ENCODE results near the gene EGFL7. TPM values are rescaled to one million over a fixed set of nuclear protein-coding genes. Genes with fewer than 3 reads are reported as not detected.

The EGFL7 gene
- polyA plus RNA-seq, 1 of the 3 experiments (the other 2 are of a cell fraction) = 43.0 TPM

DNA sequence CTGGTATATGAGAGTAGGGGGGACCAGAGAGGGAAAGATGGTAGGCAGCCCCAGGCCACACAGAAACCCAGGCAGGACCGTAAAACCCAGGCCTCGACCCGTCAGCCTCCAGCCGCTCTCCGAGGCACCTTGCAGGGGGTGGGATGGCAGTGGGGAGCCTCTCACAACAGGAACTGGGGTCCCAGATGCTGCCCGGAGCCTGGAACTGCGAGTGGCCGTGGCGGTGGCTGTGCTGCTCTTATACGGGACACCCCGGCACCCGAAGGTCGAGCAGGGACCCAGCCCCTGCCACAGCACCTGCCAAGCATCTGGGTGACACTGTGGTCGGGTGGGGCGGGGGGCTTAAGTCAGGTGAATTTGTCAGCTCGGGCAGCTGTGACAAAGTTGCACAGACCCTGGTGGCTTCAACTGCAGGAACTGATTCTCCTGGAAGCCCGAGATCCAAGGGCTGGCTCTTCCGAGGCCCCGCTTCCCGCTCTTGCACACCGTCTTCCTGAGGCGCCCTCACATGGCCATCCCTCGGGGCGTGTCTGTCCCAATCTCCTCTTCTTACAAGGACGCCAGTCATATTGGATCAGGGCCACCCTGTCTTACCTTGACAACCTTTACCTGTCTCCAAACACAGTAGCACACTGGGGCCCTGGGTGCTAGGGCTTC is 47.6 kb upstream of the EGFL7 start (continued):
- TF ChIP-seq, protein P1, sequence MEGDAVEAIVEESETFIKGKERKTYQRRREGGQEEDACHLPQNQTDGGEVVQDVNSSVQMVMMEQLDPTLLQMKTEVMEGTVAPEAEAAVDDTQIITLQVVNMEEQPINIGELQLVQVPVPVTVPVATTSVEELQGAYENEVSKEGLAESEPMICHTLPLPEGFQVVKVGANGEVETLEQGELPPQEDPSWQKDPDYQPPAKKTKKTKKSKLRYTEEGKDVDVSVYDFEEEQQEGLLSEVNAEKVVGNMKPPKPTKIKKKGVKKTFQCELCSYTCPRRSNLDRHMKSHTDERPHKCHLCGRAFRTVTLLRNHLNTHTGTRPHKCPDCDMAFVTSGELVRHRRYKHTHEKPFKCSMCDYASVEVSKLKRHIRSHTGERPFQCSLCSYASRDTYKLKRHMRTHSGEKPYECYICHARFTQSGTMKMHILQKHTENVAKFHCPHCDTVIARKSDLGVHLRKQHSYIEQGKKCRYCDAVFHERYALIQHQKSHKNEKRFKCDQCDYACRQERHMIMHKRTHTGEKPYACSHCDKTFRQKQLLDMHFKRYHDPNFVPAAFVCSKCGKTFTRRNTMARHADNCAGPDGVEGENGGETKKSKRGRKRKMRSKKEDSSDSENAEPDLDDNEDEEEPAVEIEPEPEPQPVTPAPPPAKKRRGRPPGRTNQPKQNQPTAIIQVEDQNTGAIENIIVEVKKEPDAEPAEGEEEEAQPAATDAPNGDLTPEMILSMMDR (IDR thresholded peaks at IDR 0.05) = no peak
- TF ChIP-seq RXRA (IDR thresholded peaks at IDR 0.05; ENCODE audit: borderline replicate concordance, low read depth) (no peak), TEAD4 (IDR thresholded peaks at IDR 0.05; ENCODE audit: borderline replicate concordance, insufficient read depth) (no peak), EZH2phosphoT487 (IDR thresholded peaks at IDR 0.05; ENCODE audit: borderline replicate concordance, low read depth) (no peak), FOXM1 (IDR thresholded peaks at IDR 0.05; ENCODE audit: low read depth) (no peak), EP300 (IDR thresholded peaks at IDR 0.05; ENCODE audit: borderline replicate concordance in 1 of 2, low read depth in 1 of 2, low read length in 1 of 2) (no peak)

DNA sequence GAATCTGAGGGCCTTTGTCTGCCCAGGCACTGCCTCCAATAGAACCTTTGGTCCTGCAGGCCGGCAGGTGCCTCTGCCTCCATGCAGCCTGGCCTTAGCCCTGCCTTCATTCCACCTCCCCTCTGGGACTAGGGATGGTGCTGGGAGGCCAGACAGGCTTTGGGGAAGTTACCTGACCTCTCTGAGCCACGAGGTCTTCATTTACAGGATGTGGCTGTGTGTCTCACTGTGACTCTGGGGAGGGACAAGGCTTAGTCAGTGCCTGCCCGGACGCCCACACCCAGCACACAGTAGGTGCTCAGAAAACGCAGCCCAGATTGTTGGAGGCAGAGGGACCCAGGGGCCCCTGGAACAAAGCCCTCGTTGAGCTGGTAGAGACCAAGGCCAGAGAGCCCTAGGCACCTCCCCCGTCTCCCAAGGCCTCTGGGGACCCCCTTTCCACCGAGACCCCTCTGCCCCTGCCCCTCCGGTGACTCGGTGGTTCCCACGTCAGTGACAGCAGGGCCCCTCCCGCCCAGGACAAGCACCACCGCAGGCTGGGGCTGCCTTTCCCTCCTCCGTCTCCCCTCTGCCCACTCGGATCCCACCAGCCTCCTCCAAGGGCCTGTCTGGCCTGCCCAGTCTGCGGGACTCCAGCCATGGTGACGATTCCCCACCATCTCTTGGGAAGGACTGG is 46.9 kb upstream of the EGFL7 start:
- Histone ChIP-seq H3K4me1 (ENCODE audit: control insufficient read depth in 1 of 2, insufficient read depth in 2 of 2, low read depth in 1 of 2, low read length in 1 of 2) (peaks cover 3 to 9% of the 10 kb centered on the region in 2 experiments; a peak in 3 of 4 replicates), H3K9me3 (no peaks in the 10 kb centered on the region), H2AFZ (ENCODE audit: low read depth) (no peak overlapping the region), H3K27me3 (ENCODE audit: insufficient read depth) (no peaks in the 10 kb centered on the region), H3K27ac (ENCODE audit: low read depth in 2 of 2, low read length in 1 of 2) (no peak overlapping the region), H3K4me2 (no peak overlapping the region), H3K9ac (no peak overlapping the region), H3F3A (replicated peaks; ENCODE audit: insufficient read depth) (no peaks in the 10 kb centered on the region), H3K9me2 (no peaks in the 10 kb centered on the region), H3K4me3 (ENCODE audit: low read depth in 2 of 2, low read length in 1 of 2) (no peak overlapping the region), H3K36me3 (replicated peaks in 1 of 2; ENCODE audit: control insufficient read depth in 1 of 2, insufficient read depth in 2 of 2, low read length in 1 of 2) (no peaks in the 10 kb centered on the region), H4K20me1 (ENCODE audit: insufficient read depth) (no peaks in the 10 kb centered on the region), H3K79me2 (ENCODE audit: insufficient read depth) (no peaks in the 10 kb centered on the region)
- 91% methylated on average over 11 of the region's 17 CpGs for WGBS (ENCODE audit: low lambda C conversion rate)
- ChIA-PET CTCF (interaction anchor here (1.0 to 5.0 kb wide), 4 partner anchors 9 to 131 kb away, joined by 3 to 31 read pairs (median 14); no protein-coding TSS in a partner anchor), POLR2A (no interaction called here)
- TF ChIP-seq, protein P2, sequence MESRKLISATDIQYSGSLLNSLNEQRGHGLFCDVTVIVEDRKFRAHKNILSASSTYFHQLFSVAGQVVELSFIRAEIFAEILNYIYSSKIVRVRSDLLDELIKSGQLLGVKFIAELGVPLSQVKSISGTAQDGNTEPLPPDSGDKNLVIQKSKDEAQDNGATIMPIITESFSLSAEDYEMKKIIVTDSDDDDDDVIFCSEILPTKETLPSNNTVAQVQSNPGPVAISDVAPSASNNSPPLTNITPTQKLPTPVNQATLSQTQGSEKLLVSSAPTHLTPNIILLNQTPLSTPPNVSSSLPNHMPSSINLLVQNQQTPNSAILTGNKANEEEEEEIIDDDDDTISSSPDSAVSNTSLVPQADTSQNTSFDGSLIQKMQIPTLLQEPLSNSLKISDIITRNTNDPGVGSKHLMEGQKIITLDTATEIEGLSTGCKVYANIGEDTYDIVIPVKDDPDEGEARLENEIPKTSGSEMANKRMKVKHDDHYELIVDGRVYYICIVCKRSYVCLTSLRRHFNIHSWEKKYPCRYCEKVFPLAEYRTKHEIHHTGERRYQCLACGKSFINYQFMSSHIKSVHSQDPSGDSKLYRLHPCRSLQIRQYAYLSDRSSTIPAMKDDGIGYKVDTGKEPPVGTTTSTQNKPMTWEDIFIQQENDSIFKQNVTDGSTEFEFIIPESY (IDR thresholded peaks at IDR 0.05; ENCODE audit: borderline replicate concordance, low read depth) = no peak
- TF ChIP-seq POLR2AphosphoS5 (IDR thresholded peaks at IDR 0.05; ENCODE audit: low read depth, low read length) (no peak), NRF1 (IDR thresholded peaks at IDR 0.05; ENCODE audit: low read depth, low read length) (no peak), JUND (IDR thresholded peaks at IDR 0.05) (no peak), ELF1 (IDR thresholded peaks at IDR 0.05) (no peak), NFIC (IDR thresholded peaks at IDR 0.05; ENCODE audit: borderline replicate concordance) (no peak), RCOR1 (IDR thresholded peaks at IDR 0.05; ENCODE audit: low read length) (no peak), YY1 (IDR thresholded peaks at IDR 0.05; ENCODE audit: low read depth) (no peak), MXI1 (IDR thresholded peaks at IDR 0.05; ENCODE audit: low read depth, low read length) (no peak), GATA2 (CRISPR knock-in tag; IDR thresholded peaks at IDR 0.05) (no peak)
- TF ChIP-seq, protein P1 (IDR thresholded peaks at IDR 0.05) = no peak
- DNase-seq = no peak

Measured in SK-N-SH (cell line).